Tibial nerve (tissue), 3 donors: Measurements from ENCODE around the gene ZNF175.

Source experiments
- POLR2A ChIP-seq, 2 donors: fragments of 450-650 bp; IDR thresholded peaks; one replicate each; pipeline ENCODE4 v1.6.1; 2017; ENCODE audit warnings: antibody characterized with exemption in 2 of 2, mild to moderate bottlenecking in 2 of 2, moderate library complexity in 2 of 2
- TF ChIP-seq, protein P1 (sequence below), 5 experiments: fragments of 200-600 bp in 3 of 5; fragments of 450-650 bp in 2 of 5; sonication (generic) in 3 of 5; IDR thresholded peaks; one replicate each; pipeline ENCODE4 v1.5.1; 2016 to 2019; ENCODE audit warnings: antibody characterized with exemption in 5 of 5, mild to moderate bottlenecking in 3 of 5, moderate library complexity in 2 of 5

DNA sequence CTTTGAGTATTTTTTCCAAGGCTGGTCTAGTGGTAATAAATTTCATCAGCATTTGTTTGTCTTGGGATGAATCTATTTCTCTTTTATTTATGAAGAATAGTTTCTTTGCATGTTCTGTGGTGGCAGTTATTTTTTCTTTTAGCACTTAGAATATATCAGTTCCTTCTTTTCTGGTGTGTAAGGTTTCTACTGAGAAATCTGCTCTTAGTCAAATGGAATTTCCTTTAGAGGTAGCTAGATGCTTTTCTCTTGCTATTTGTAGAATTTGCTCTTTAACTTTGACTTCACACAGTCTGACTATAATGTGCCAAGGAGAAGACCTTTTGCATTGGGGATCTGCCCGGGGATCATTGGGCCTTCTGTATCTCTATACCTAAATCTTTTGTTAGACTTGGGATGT, 35.5 kb upstream of the ZNF175 start:
- TF ChIP-seq, protein P1, sequence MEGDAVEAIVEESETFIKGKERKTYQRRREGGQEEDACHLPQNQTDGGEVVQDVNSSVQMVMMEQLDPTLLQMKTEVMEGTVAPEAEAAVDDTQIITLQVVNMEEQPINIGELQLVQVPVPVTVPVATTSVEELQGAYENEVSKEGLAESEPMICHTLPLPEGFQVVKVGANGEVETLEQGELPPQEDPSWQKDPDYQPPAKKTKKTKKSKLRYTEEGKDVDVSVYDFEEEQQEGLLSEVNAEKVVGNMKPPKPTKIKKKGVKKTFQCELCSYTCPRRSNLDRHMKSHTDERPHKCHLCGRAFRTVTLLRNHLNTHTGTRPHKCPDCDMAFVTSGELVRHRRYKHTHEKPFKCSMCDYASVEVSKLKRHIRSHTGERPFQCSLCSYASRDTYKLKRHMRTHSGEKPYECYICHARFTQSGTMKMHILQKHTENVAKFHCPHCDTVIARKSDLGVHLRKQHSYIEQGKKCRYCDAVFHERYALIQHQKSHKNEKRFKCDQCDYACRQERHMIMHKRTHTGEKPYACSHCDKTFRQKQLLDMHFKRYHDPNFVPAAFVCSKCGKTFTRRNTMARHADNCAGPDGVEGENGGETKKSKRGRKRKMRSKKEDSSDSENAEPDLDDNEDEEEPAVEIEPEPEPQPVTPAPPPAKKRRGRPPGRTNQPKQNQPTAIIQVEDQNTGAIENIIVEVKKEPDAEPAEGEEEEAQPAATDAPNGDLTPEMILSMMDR (IDR thresholded peaks at IDR 0.05): no peak
- TF ChIP-seq POLR2A (IDR thresholded peaks at IDR 0.05): no peak
